WTC11 (cell line): Measurements from ENCODE around the gene GRM8.

ENCODE experiments used
- CTCF ChIP-seq: fragments of 200-600 bp; IDR thresholded peaks from 2 replicates; pipeline ENCODE4 v1.8.0; 2022; ENCODE audit warnings: antibody characterized with exemption
- FOXP4 ChIP-seq: sonication (generic); formaldehyde crosslinking; IDR thresholded peaks from 2 replicates; pipeline ENCODE4 v1.8.0; 2022; ENCODE audit warnings: mild to moderate bottlenecking, missing genetic modification reagents
- MAX ChIP-seq: sonication (generic); formaldehyde crosslinking; IDR thresholded peaks from 2 replicates; pipeline ENCODE4 v1.8.0; 2022; ENCODE audit warnings: mild to moderate bottlenecking, missing genetic modification reagents
- MXD4 ChIP-seq: fragments of 250-450 bp; sonication (Bioruptor Pico); IDR thresholded peaks from 2 replicates; pipeline ENCODE4 v1.8.0; 2021; ENCODE audit warnings: mild to moderate bottlenecking, moderate library complexity, borderline replicate concordance
- NFE2L1 ChIP-seq: sonication (generic); formaldehyde crosslinking; IDR thresholded peaks from 2 replicates; pipeline ENCODE4 v1.8.1; 2023; ENCODE audit warnings: missing genetic modification reagents
- USF2 ChIP-seq: sonication (generic); formaldehyde crosslinking; IDR thresholded peaks from 2 replicates; pipeline ENCODE4 v1.8.1; 2023; ENCODE audit warnings: mild to moderate bottlenecking, missing genetic modification reagents, moderate library complexity
- ZNF512 ChIP-seq: sonication (generic); formaldehyde crosslinking; IDR thresholded peaks from 2 replicates; pipeline ENCODE4 v1.8.1; 2022; ENCODE audit warnings: missing genetic modification reagents, borderline replicate concordance

GRCh38 chr7:127251036-127251464, 1.7 kb downstream of the GRM8 start:
- TF ChIP-seq USF2: no peak
- TF ChIP-seq CTCF: no peak
- TF ChIP-seq NFE2L1 (CRISPR knock-in tag): no peak
- TF ChIP-seq ZNF512 (CRISPR knock-in tag): no peak
- TF ChIP-seq MAX (CRISPR knock-in tag): no peak
- no peak for TF ChIP-seq MXD4 (CRISPR knock-in tag)
- no peak for TF ChIP-seq FOXP4 (CRISPR knock-in tag)
